HCT116 (cell line): ENCODE measurements around the gene ORMDL3. TPM values are rescaled to one million over a fixed set of nuclear protein-coding genes. Genes with fewer than 3 reads are reported as not detected.

Experiments used
- ATAC-seq: fragments of 200-7000 bp; cut with Tn5 transposase; 2 replicates; pipeline ENCODE4 v1.9.1; 2020; ENCODE audit warnings: mild to moderate bottlenecking, moderate library complexity
- BruUV-seq: library from RNA; stranded (reverse); fragments of 400-500 nt; replicated peaks from 2 replicates; lab custom pipeline; 2021; lab: Mats Ljungman, UMichigan
- CTCF ChIA-PET: fragments of 300-600 bp; sonication (Branson Sonifier 250); formaldehyde crosslinking; loops from one replicate; lab custom pipeline; 2021; ENCODE audit warnings: antibody characterized with exemption; lab: Charles Lee
- POLR2A ChIA-PET: fragments of 300-600, 350-600 bp; sonication (Branson Sonifier 250); formaldehyde crosslinking; loops from one replicate; lab custom pipeline; 2021; ENCODE audit warnings: antibody characterized with exemption; lab: Charles Lee
- RAD21 ChIA-PET, 2 experiments: fragments of 300-600 bp; sonication (Branson Sonifier 250); formaldehyde crosslinking; loops; one replicate each; lab custom pipeline; 2023; ENCODE audit warnings: low total read pairs in 2 of 2; ENCODE audit not compliant: uncharacterized antibody in 2 of 2, unreplicated experiment in 2 of 2, low non-redundant PET in 1 of 2; lab: Charles Lee
- DNase-seq: peaks from one replicate; pipeline ENCODE4 v3.0.0-alpha.2; 2010; ENCODE audit warnings: low read depth, low spot score
- H2AFZ ChIP-seq: fragments of 200-600 bp; shearing (Covaris generic), sonication (generic); 2 replicates; pipeline ENCODE4 v1.6.1; 2017; ENCODE audit warnings: low read depth, mixed run types, mixed read lengths, antibody characterized with exemption, low read length; ENCODE audit not compliant: poor library complexity, severe bottlenecking
- H3K27ac ChIP-seq: 2 replicates; pipeline ENCODE4 v1.5.1; 2012; ENCODE audit warnings: low read depth, low read length
- H3K27me3 ChIP-seq: fragments of 200-600 bp; sonication (generic); 2 replicates; pipeline ENCODE4 v1.6.1; 2016; ENCODE audit warnings: mixed run types, low read length, mixed read lengths; ENCODE audit not compliant: insufficient read depth
- H3K36me3 ChIP-seq, 2 experiments: fragments of 200-500 bp in 1 of 2; fragments of 200-600 bp in 1 of 2; sonication (Bioruptor generic) in 1 of 2; sonication (generic) in 1 of 2; 2 replicates each; pipeline versions ENCODE4 v1.5.1 to v1.6.1; 2014 to 2016; ENCODE audit warnings: low read length in 2 of 2, inconsistent platforms in 1 of 2, mixed read lengths in 1 of 2, mixed run types in 1 of 2; ENCODE audit not compliant: insufficient read depth in 2 of 2, control insufficient read depth in 1 of 2
- H3K4me1 ChIP-seq, 2 experiments: fragments of 200-600 bp in 1 of 2; sonication (generic) in 1 of 2; 2 replicates each; pipeline versions ENCODE4 v1.5.1 to v1.6.1; 2012 to 2017; ENCODE audit warnings: low read length in 2 of 2, inconsistent platforms in 1 of 2, mild to moderate bottlenecking in 1 of 2, mixed read lengths in 1 of 2, mixed run types in 1 of 2, moderate library complexity in 1 of 2; ENCODE audit not compliant: insufficient read depth in 2 of 2, control insufficient read depth in 1 of 2
- H3K4me2 ChIP-seq: fragments of 200-600 bp; sonication (generic); 2 replicates; pipeline ENCODE4 v1.6.1; 2017; ENCODE audit warnings: mixed run types, low read length, mixed read lengths
- H3K4me3 ChIP-seq, 2 experiments: fragments of 200-600 bp in 1 of 2; sonication (generic) in 1 of 2; replicated peaks in 1 of 2; 2 replicates each; pipeline ENCODE4 v1.5.1; 2011 to 2016; ENCODE audit warnings: low read length in 2 of 2, control low read depth in 1 of 2, low read depth in 1 of 2, mild to moderate bottlenecking in 1 of 2, mixed read lengths in 1 of 2, mixed run types in 1 of 2
- H3K79me2 ChIP-seq: fragments of 200-600 bp; sonication (generic); 2 replicates; pipeline ENCODE4 v1.6.1; 2017; ENCODE audit warnings: mild to moderate bottlenecking, mixed run types, low read length, moderate library complexity, mixed read lengths; ENCODE audit not compliant: insufficient read depth
- H3K9ac ChIP-seq: fragments of 200-600 bp; sonication (generic); 2 replicates; pipeline ENCODE4 v1.6.1; 2016; ENCODE audit warnings: low read length, mixed read lengths
- H3K9me2 ChIP-seq: fragments of 200-600 bp; sonication (generic), shearing (Covaris generic); 2 replicates; pipeline ENCODE4 v1.6.1; 2017; ENCODE audit warnings: mixed run types, mild to moderate bottlenecking, moderate library complexity; ENCODE audit not compliant: insufficient read depth
- H3K9me3 ChIP-seq, 2 experiments: fragments of 200-500 bp in 1 of 2; fragments of 200-600 bp in 1 of 2; sonication (Bioruptor generic) in 1 of 2; sonication (generic) in 1 of 2; 2 replicates each; pipeline ENCODE4 v1.6.1; 2014 to 2017; ENCODE audit warnings: low read length in 2 of 2, mixed read lengths in 2 of 2, inconsistent platforms in 1 of 2, low read depth in 1 of 2, mild to moderate bottlenecking in 1 of 2, mixed run types in 1 of 2, moderate library complexity in 1 of 2; ENCODE audit not compliant: control insufficient read depth in 1 of 2, insufficient read depth in 1 of 2
- H4K20me1 ChIP-seq: fragments of 200-600 bp; sonication (generic), shearing (Covaris generic); 2 replicates; pipeline ENCODE4 v1.6.1; 2017; ENCODE audit warnings: mixed run types, mild to moderate bottlenecking, moderate library complexity; ENCODE audit not compliant: insufficient read depth
- ATF3 ChIP-seq: IDR thresholded peaks from 2 replicates; pipeline ENCODE4 v1.6.1; 2012
- CBX3 ChIP-seq: IDR thresholded peaks from 2 replicates; pipeline ENCODE4 v1.6.1; 2012; ENCODE audit warnings: low read depth
- CEBPB ChIP-seq: IDR thresholded peaks from 2 replicates; pipeline ENCODE4 v1.6.1; 2012; ENCODE audit warnings: low read depth
- EGR1 ChIP-seq: IDR thresholded peaks from 2 replicates; pipeline ENCODE4 v1.6.1; 2012; ENCODE audit warnings: low read depth
- ELF1 ChIP-seq: IDR thresholded peaks from 2 replicates; pipeline ENCODE4 v1.6.1; 2012; ENCODE audit warnings: low read depth, borderline replicate concordance
- EZH2phosphoT487 ChIP-seq: fragments of 200-600 bp; IDR thresholded peaks from 2 replicates; pipeline ENCODE4 v1.6.1; 2018; ENCODE audit warnings: antibody characterized with exemption, borderline replicate concordance
- MAX ChIP-seq: IDR thresholded peaks from 2 replicates; pipeline ENCODE4 v1.6.1; 2012
- POLR2AphosphoS5 ChIP-seq: IDR thresholded peaks from 2 replicates; pipeline ENCODE4 v1.6.1; 2011; ENCODE audit warnings: mild to moderate bottlenecking, low read depth, low read length, moderate library complexity
- RAD21 ChIP-seq: IDR thresholded peaks from 2 replicates; pipeline ENCODE4 v1.6.1; 2012; ENCODE audit warnings: low read depth, mild to moderate bottlenecking
- SRF ChIP-seq: IDR thresholded peaks from 2 replicates; pipeline ENCODE4 v1.6.1; 2012; ENCODE audit warnings: low read depth
- YY1 ChIP-seq: IDR thresholded peaks from 2 replicates; pipeline ENCODE4 v1.6.1; 2011; ENCODE audit warnings: low read length, low read depth, moderate library complexity, mild to moderate bottlenecking; ENCODE audit not compliant: insufficient replicate concordance; ENCODE audit errors: extremely low read depth
- ZBTB33 ChIP-seq: IDR thresholded peaks from 2 replicates; pipeline ENCODE4 v1.6.1; 2011; ENCODE audit warnings: mild to moderate bottlenecking, low read length, moderate library complexity; ENCODE audit not compliant: insufficient replicate concordance; ENCODE audit errors: extremely low read depth
- ZNF274 ChIP-seq: fragments of 200-500 bp; sonication (Bioruptor generic); IDR thresholded peaks from 2 replicates; pipeline ENCODE4 v1.6.1; 2014; ENCODE audit warnings: mild to moderate bottlenecking, low read depth, low read length, inconsistent platforms
- intact Hi-C: fragments of 100-400 bp; cut with micrococcal nuclease; formaldehyde crosslinking; loops from 2 replicates; pipeline ENCODE4 v1.10.0; 2022
- total RNA-seq: library from RNA; stranded (reverse); gene quantifications from one replicate; pipeline ENCODE4 v1.2.1, GENCODE V29; 2021; ENCODE audit not compliant: unreplicated experiment

ORMDL3 gene
- total RNA-seq, 1 experiment from 2014 or later = 46.9 TPM

- no peak overlapping the region for H3K27ac ChIP-seq
- H3K9me3 ChIP-seq = no peaks in the 10 kb centered on the region
- no TSS peak for BruUV-seq
- H3K4me1 ChIP-seq = peaks cover 2 to 4% of the 10 kb centered on the region in 2 experiments; a peak in 2 of 4 replicates
- no peak overlapping the region for H3K9ac ChIP-seq
- H3K36me3 ChIP-seq = no peaks in the 10 kb centered on the region
- TF ChIP-seq RAD21 = 0 out of 2 replicates have a peak, but pooled peaks have one; percentile 9
- no peak for TF ChIP-seq ZBTB33
- TF ChIP-seq YY1 = no peak
- no peak for TF ChIP-seq MAX
- TF ChIP-seq EZH2phosphoT487 = no peak
- no peak for TF ChIP-seq ELF1
- TF ChIP-seq, all 23 proteins: peak for 1
- no peaks in the 10 kb centered on the region for H3K79me2 ChIP-seq
- no peak for ATAC-seq
- CTCF ChIA-PET = interaction anchor here (0.6 kb wide), 1 partner anchor 16 kb away, joined by 4 read pairs; no protein-coding TSS in a partner anchor
- POLR2A ChIA-PET = no interaction called here
- no peak overlapping the region for H2AFZ ChIP-seq
- H3K27me3 ChIP-seq = peaks cover 9% of the 10 kb centered on the region; the same call in 1 of the 2 replicates
- RAD21 ChIA-PET = no interaction called here
- H4K20me1 ChIP-seq = no peaks in the 10 kb centered on the region
- no peak overlapping the region for H3K4me2 ChIP-seq
- H3K4me3 ChIP-seq = no peak overlapping the region
- H3K9me2 ChIP-seq = no peaks in the 10 kb centered on the region
- intact Hi-C loops = no loop called here
- no peak for DNase-seq
Observed at GRCh38 chr17:39974433-39974832, 47.0 kb upstream of the ORMDL3 start.

GRCh38 chr17:39973496-39973895 lies 46.1 kb upstream of the ORMDL3 start:
- Histone ChIP-seq H3K4me2 (no peak overlapping the region), H3K9me2 (no peaks in the 10 kb centered on the region), H3K4me1 (no peaks in the 10 kb centered on the region), H3K9me3 (no peaks in the 10 kb centered on the region), H3K27ac (no peak overlapping the region), H3K36me3 (no peaks in the 10 kb centered on the region), H3K27me3 (peaks cover 9% of the 10 kb centered on the region; the same call in 1 of the 2 replicates), H2AFZ (no peak overlapping the region), H4K20me1 (no peaks in the 10 kb centered on the region), H3K9ac (no peak overlapping the region), H3K79me2 (no peaks in the 10 kb centered on the region), H3K4me3 (no peak overlapping the region)
- BruUV-seq = no TSS peak
- ATAC-seq (no peak), DNase-seq (no peak)
- intact Hi-C loops = no loop called here
- RAD21 ChIA-PET = no interaction called here
- TF ChIP-seq CEBPB (no peak), ZNF274 (no peak), EGR1 (no peak), SRF (no peak), CBX3 (no peak), ATF3 (no peak), POLR2AphosphoS5 (no peak), RAD21 (no peak)
- POLR2A ChIA-PET = no interaction called here
- CTCF ChIA-PET = interaction anchor here (0.6 kb wide), 1 partner anchor 15 kb away, joined by 4 read pairs; no protein-coding TSS in a partner anchor
